MM.1S (cell line): Measurements from ENCODE around the gene NOP56.

Experiments
- EZH2 ChIP-seq: fragments of 300-600 bp; sonication (generic); optimal IDR thresholded peaks from 2 replicates; pipeline ENCODE3; 2017; ENCODE audit warnings: low read depth, mild to moderate bottlenecking, antibody characterized with exemption, low read length, mixed read lengths
- TF ChIP-seq, protein P1 (sequence below): fragments of 300-600 bp; sonication (generic); IDR thresholded peaks from 2 replicates; pipeline ENCODE4 v1.5.1; 2016; ENCODE audit warnings: antibody characterized with exemption, low read length, mixed read lengths

DNA sequence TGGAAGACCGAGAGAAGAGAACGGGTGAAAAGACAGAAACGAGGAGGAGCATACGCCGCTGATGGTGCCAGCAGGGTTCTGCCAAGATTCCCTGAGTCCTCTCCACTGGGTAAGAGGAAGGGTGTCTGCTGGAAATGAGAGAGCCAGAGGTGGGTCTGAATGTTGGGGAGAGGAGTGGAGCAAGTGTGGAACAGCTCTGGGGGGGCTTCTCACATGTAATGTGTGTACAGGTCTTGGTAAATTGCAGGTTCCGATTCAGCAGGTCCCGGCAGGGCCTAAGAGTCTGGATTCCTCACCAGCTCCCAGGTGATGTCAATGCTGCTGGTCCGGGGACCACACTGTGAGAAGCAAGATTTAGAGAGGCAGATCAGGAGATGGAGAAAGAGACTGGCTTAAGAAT, 38.7 kb downstream of the NOP56 start:
- TF ChIP-seq, protein P1, sequence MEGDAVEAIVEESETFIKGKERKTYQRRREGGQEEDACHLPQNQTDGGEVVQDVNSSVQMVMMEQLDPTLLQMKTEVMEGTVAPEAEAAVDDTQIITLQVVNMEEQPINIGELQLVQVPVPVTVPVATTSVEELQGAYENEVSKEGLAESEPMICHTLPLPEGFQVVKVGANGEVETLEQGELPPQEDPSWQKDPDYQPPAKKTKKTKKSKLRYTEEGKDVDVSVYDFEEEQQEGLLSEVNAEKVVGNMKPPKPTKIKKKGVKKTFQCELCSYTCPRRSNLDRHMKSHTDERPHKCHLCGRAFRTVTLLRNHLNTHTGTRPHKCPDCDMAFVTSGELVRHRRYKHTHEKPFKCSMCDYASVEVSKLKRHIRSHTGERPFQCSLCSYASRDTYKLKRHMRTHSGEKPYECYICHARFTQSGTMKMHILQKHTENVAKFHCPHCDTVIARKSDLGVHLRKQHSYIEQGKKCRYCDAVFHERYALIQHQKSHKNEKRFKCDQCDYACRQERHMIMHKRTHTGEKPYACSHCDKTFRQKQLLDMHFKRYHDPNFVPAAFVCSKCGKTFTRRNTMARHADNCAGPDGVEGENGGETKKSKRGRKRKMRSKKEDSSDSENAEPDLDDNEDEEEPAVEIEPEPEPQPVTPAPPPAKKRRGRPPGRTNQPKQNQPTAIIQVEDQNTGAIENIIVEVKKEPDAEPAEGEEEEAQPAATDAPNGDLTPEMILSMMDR: no peak
- no peak for TF ChIP-seq EZH2
